Activated gamma-delta T cell treated with anti-CD3 and anti-CD28 coated beads, Interleukin-2, amount 50 U/mL, for 16 hours (primary cell): ENCODE measurements around the gene XKR8.

Source experiments
- DNase-seq: peaks from one replicate; pipeline ENCODE4 v3.0.0-alpha.2; 2020; ENCODE audit warnings: low read depth

Gene XKR8

GRCh38 chr1:27959792-27960603 lies at the start of gene XKR8:
Gene XKR8 (plus strand): TSS chr1:27959973. CDS start chr1:27960070, 97 bp downstream.
- DNase-seq = peak; percentile 78

- DNase-seq = no peak
Measured at GRCh38 chr1:27912429-27912828, 47.3 kb upstream of the XKR8 start.

- DNase-seq = no peak
Measured at GRCh38 chr1:27915082-27915575, 44.6 kb upstream of the XKR8 start.

- no peak for DNase-seq
Measured at GRCh38 chr1:27922272-27922671, 37.5 kb upstream of the XKR8 start.

GRCh38 chr1:27928216-27928954 lies 31.4 kb upstream of the XKR8 start:
- no peak for DNase-seq

GRCh38 chr1:27931184-27931583 lies 28.6 kb upstream of the XKR8 start:
- no peak for DNase-seq

GRCh38 chr1:27931759-27932158 lies 28.0 kb upstream of the XKR8 start:
- DNase-seq = no peak

GRCh38 chr1:27934818-27935549 lies 24.8 kb upstream of the XKR8 start, which contains the start of gene SMPDL3B:
Gene SMPDL3B (plus strand): TSS chr1:27935000. CDS start chr1:27935184, 184 bp downstream.
- no peak for DNase-seq

GRCh38 chr1:27935721-27936120 lies 24.1 kb upstream of the XKR8 start:
- DNase-seq = no peak

GRCh38 chr1:27936370-27936769 lies 23.4 kb upstream of the XKR8 start:
- no peak for DNase-seq

GRCh38 chr1:27937524-27937836 lies 22.3 kb upstream of the XKR8 start:
- no peak for DNase-seq

- DNase-seq = no peak
Measured at GRCh38 chr1:27938488-27938887, 21.3 kb upstream of the XKR8 start.

GRCh38 chr1:27940297-27940696 lies 19.5 kb upstream of the XKR8 start:
- DNase-seq = peak; percentile 51

GRCh38 chr1:27940870-27941560 lies 18.8 kb upstream of the XKR8 start:
- DNase-seq = no peak

- DNase-seq = no peak
Measured at GRCh38 chr1:27941671-27942540, 17.9 kb upstream of the XKR8 start.

- no peak for DNase-seq
Measured at GRCh38 chr1:27945020-27945419, 14.8 kb upstream of the XKR8 start.

- DNase-seq = no peak
Measured at GRCh38 chr1:27949027-27949426, 10.7 kb upstream of the XKR8 start.

GRCh38 chr1:27951396-27951795 lies 8.4 kb upstream of the XKR8 start:
- no peak for DNase-seq

- DNase-seq = no peak
Measured at GRCh38 chr1:27952147-27952546, 7.6 kb upstream of the XKR8 start.

- DNase-seq = no peak
Measured at GRCh38 chr1:27954186-27954585, 5.6 kb upstream of the XKR8 start.

- no peak for DNase-seq
Measured at GRCh38 chr1:27955076-27955475, 4.7 kb upstream of the XKR8 start.
